Suppressor macrophage treated with lipopolysaccharide for 1 hour (primary cell): ENCODE data around the gene PHF21A.
A peak's percentile ranks its signal among the peaks of the same experiment; 100 is the strongest.
"Not testable (repeated sequence)": the region's sequence is repeated elsewhere in the genome, so short reads cannot be mapped to it uniquely, and the experiment has no call there.

ENCODE experiments used
- DNase-seq, 3 donors: peaks; one replicate each; pipeline ENCODE4 v3.0.0-alpha.2; 2020 to 2022

PHF21A gene

GRCh38 chr11:45900916-45901617 lies 220.2 kb downstream of the PHF21A start:
- no peak for DNase-seq

- not testable (repeated sequence) for DNase-seq
These were observed 221.0 kb downstream of the PHF21A start for GRCh38 chr11:45900175-45900800.

GRCh38 chr11:45899448-45900174 lies 221.6 kb downstream of the PHF21A start:
- peak; percentile 78 to 88 (median 79) for DNase-seq

GRCh38 chr11:45899086-45899447 lies 222.2 kb downstream of the PHF21A start:
- DNase-seq = no peak

- no peak for DNase-seq
These were observed 223.7 kb downstream of the PHF21A start for GRCh38 chr11:45897556-45897955.

GRCh38 chr11:45896422-45896984 lies 224.8 kb downstream of the PHF21A start:
- DNase-seq = no peak

- DNase-seq = no peak
These were observed 225.5 kb downstream of the PHF21A start for GRCh38 chr11:45895553-45896259.

- no peak for DNase-seq
These were observed 226.6 kb downstream of the PHF21A start for GRCh38 chr11:45894555-45895247.

GRCh38 chr11:45892856-45893255 lies 228.4 kb downstream of the PHF21A start:
- DNase-seq = no peak

- no peak for DNase-seq
These were observed 230.2 kb downstream of the PHF21A start for GRCh38 chr11:45890886-45891550.

GRCh38 chr11:45889966-45890365 lies 231.3 kb downstream of the PHF21A start:
- DNase-seq = no peak

GRCh38 chr11:45889555-45889954 lies 231.7 kb downstream of the PHF21A start:
- DNase-seq = no peak

- DNase-seq = no peak
These were observed 233.7 kb downstream of the PHF21A start for GRCh38 chr11:45887587-45887986.

- no peak for DNase-seq
These were observed 234.3 kb downstream of the PHF21A start for GRCh38 chr11:45886816-45887520.

GRCh38 chr11:45885921-45886721 lies 235.1 kb downstream of the PHF21A start:
- DNase-seq = no peak

- peak; percentile 56 to 81 (median 66) for DNase-seq
These were observed 235.9 kb downstream of the PHF21A start, which contains the start of gene MAPK8IP1 for GRCh38 chr11:45885274-45885920. TSS of gene MAPK8IP1 (plus strand) at chr11:45885651. CDS start at chr11:45885821, 170 bp downstream.

GRCh38 chr11:45884596-45885185 lies 236.6 kb downstream of the PHF21A start:
- DNase-seq = no peak
